Neutrophil (primary cell): ENCODE data around the gene FREM2.

ENCODE experiments used
- H3K27ac ChIP-seq: fragments of 200-600 bp; sonication (generic); 2 replicates; pipeline ENCODE4 v1.5.1; 2016; ENCODE audit warnings: mild to moderate bottlenecking, moderate library complexity
- H3K27me3 ChIP-seq: fragments of 200-600 bp; sonication (generic); 2 replicates; pipeline ENCODE4 v1.6.0; 2016; ENCODE audit warnings: mild to moderate bottlenecking
- H3K36me3 ChIP-seq: fragments of 200-600 bp; sonication (generic); 2 replicates; pipeline ENCODE4 v1.5.1; 2017
- H3K4me1 ChIP-seq, 2 experiments: fragments of 200-600 bp in 1 of 2; sonication (generic) in 1 of 2; 1 replicate in 1 of 2; 2 replicates in 1 of 2; pipeline versions ENCODE4 v1.5.1 to v1.6.1; 2013 to 2016; ENCODE audit warnings: low read depth in 1 of 2, low read length in 1 of 2, mild to moderate bottlenecking in 1 of 2, moderate library complexity in 1 of 2; ENCODE audit not compliant: control insufficient read depth in 1 of 2, insufficient read depth in 1 of 2
- H3K4me3 ChIP-seq, 2 experiments: fragments of 200-600 bp in 1 of 2; sonication (generic) in 1 of 2; 1 replicate in 1 of 2; 2 replicates in 1 of 2; pipeline ENCODE4 v1.5.1; 2013 to 2016; ENCODE audit warnings: low read depth in 1 of 2, low read length in 1 of 2, mild to moderate bottlenecking in 1 of 2, moderate library complexity in 1 of 2
- H3K9me3 ChIP-seq: fragments of 200-600 bp; sonication (generic); 2 replicates; pipeline ENCODE4 v1.5.1; 2016
- CTCF ChIP-seq: fragments of 200-600 bp; sonication (generic); IDR thresholded peaks from 2 replicates; pipeline ENCODE4 v1.5.1; 2016; ENCODE audit warnings: antibody characterized with exemption

The FREM2 gene

GRCh38 chr13:38804536-38804935 lies 117.7 kb downstream of the FREM2 start:
- no peak overlapping the region for H3K4me3 ChIP-seq
- H3K9me3 ChIP-seq: no peaks in the 10 kb centered on the region
- no peaks in the 10 kb centered on the region for H3K27me3 ChIP-seq
- H3K27ac ChIP-seq: no peak overlapping the region
- no peak for TF ChIP-seq CTCF
- no peaks in the 10 kb centered on the region for H3K36me3 ChIP-seq
- H3K4me1 ChIP-seq: no peaks in the 10 kb centered on the region

- no peaks in the 10 kb centered on the region for H3K4me1 ChIP-seq
- TF ChIP-seq CTCF: no peak
- no peaks in the 10 kb centered on the region for H3K36me3 ChIP-seq
- H3K27ac ChIP-seq: no peak overlapping the region
- no peak overlapping the region for H3K4me3 ChIP-seq
- H3K27me3 ChIP-seq: no peaks in the 10 kb centered on the region
- no peaks in the 10 kb centered on the region for H3K9me3 ChIP-seq
These were observed 127.5 kb downstream of the FREM2 start for GRCh38 chr13:38814331-38814730.

- no peaks in the 10 kb centered on the region for H3K27me3 ChIP-seq
- no peak overlapping the region for H3K27ac ChIP-seq
- H3K36me3 ChIP-seq: no peaks in the 10 kb centered on the region
- TF ChIP-seq CTCF: no peak
- H3K9me3 ChIP-seq: no peaks in the 10 kb centered on the region
- no peaks in the 10 kb centered on the region for H3K4me1 ChIP-seq
- no peak overlapping the region for H3K4me3 ChIP-seq
These were observed 132.2 kb downstream of the FREM2 start for GRCh38 chr13:38819053-38819452.

- TF ChIP-seq CTCF: no peak
- no peaks in the 10 kb centered on the region for H3K9me3 ChIP-seq
- H3K4me3 ChIP-seq: no peak overlapping the region
- H3K27me3 ChIP-seq: no peaks in the 10 kb centered on the region
- no peak overlapping the region for H3K27ac ChIP-seq
- no peaks in the 10 kb centered on the region for H3K4me1 ChIP-seq
- H3K36me3 ChIP-seq: no peaks in the 10 kb centered on the region
These were observed 132.7 kb downstream of the FREM2 start for GRCh38 chr13:38819596-38819995.

- no peaks in the 10 kb centered on the region for H3K36me3 ChIP-seq
- H3K27ac ChIP-seq: no peak overlapping the region
- no peaks in the 10 kb centered on the region for H3K9me3 ChIP-seq
- H3K4me1 ChIP-seq: no peaks in the 10 kb centered on the region
- no peak for TF ChIP-seq CTCF
- no peak overlapping the region for H3K4me3 ChIP-seq
- no peaks in the 10 kb centered on the region for H3K27me3 ChIP-seq
These were observed 135.1 kb downstream of the FREM2 start for GRCh38 chr13:38821770-38822551.
